Activated naive CD8-positive, alpha-beta T cell (primary cell): ENCODE data around the gene ADGRG2.
"Not testable (repeated sequence)": the region's sequence is repeated elsewhere in the genome, so short reads cannot be mapped to it uniquely, and the experiment has no call there.

Experiments used
- H3K27ac Mint-ChIP-seq: one replicate; pipeline ENCODE4 v1.8.0; 2021; ENCODE audit warnings: mixed read lengths
- H3K27me3 Mint-ChIP-seq: one replicate; pipeline ENCODE4 v1.8.0; 2021; ENCODE audit warnings: mixed read lengths
- H3K36me3 Mint-ChIP-seq: one replicate; pipeline ENCODE4 v1.8.0; 2021; ENCODE audit warnings: mixed read lengths
- H3K4me1 Mint-ChIP-seq: one replicate; pipeline ENCODE4 v1.8.0; 2021; ENCODE audit warnings: low read depth, mixed read lengths
- H3K4me3 Mint-ChIP-seq: one replicate; pipeline ENCODE4 v1.8.0; 2021; ENCODE audit warnings: mild to moderate bottlenecking, mixed read lengths
- H3K9me3 Mint-ChIP-seq: one replicate; pipeline ENCODE4 v1.8.0; 2021; ENCODE audit warnings: low read depth, mixed read lengths

ADGRG2 gene

GRCh38 chrX:19057856-19058255 is 64.4 kb downstream of the ADGRG2 start:
- H3K4me3 Mint-ChIP-seq = no peak overlapping the region
- no peak overlapping the region for H3K27ac Mint-ChIP-seq
- H3K27me3 Mint-ChIP-seq = no peaks in the 10 kb centered on the region
- no peaks in the 10 kb centered on the region for H3K36me3 Mint-ChIP-seq
- H3K4me1 Mint-ChIP-seq = no peaks in the 10 kb centered on the region
- no peaks in the 10 kb centered on the region for H3K9me3 Mint-ChIP-seq

GRCh38 chrX:19049110-19049509 is 73.2 kb downstream of the ADGRG2 start:
- Mint-ChIP-seq H3K27ac (no peak overlapping the region), H3K9me3 (no peaks in the 10 kb centered on the region), H3K4me3 (no peak overlapping the region), H3K4me1 (no peaks in the 10 kb centered on the region), H3K27me3 (no peaks in the 10 kb centered on the region), H3K36me3 (no peaks in the 10 kb centered on the region)

DNA sequence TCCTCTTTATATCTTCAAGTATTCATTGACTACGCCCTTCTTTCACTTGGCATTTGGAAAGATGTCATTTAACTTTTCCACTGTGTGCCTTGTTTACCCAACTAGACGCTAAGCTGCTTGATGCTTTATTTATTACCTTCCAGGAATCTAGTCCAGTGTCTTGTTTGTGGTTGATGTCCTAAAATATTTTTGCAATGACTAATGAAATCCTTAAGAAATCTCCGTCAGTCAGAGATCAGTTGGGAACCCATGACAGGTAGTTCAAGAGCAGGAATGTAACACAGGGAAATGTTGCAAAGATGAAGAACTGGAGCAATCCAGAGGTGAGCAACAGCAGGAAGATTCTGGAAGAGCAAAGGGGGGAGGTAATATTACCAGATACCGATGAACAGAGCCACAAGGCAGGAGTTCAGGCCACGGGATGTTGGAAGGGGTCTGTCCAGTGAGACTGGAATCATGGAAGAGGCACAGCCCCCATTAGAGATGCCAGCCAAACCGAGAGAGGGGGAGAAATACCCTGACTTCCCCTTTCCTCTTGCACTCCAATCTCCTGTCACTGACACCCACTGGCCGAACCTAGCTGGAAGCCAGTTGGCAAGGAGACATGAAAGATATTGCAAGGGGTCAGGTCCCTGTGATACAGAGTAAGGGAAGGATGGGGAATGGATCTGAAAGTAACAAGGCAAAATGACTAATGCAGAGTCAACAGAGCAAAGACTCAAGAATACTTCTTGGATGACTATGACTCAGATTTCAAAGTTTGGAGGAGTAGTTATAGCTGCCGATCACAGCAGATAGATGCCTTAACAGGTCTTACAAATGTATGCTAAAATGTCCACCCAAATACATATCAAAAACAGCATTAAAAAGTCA is 75.7 kb downstream of the ADGRG2 start:
- no peaks in the 10 kb centered on the region for H3K27me3 Mint-ChIP-seq
- no peaks in the 10 kb centered on the region for H3K36me3 Mint-ChIP-seq
- no peaks in the 10 kb centered on the region for H3K9me3 Mint-ChIP-seq
- H3K4me3 Mint-ChIP-seq = no peak overlapping the region
- no peaks in the 10 kb centered on the region for H3K4me1 Mint-ChIP-seq
- no peak overlapping the region for H3K27ac Mint-ChIP-seq

DNA sequence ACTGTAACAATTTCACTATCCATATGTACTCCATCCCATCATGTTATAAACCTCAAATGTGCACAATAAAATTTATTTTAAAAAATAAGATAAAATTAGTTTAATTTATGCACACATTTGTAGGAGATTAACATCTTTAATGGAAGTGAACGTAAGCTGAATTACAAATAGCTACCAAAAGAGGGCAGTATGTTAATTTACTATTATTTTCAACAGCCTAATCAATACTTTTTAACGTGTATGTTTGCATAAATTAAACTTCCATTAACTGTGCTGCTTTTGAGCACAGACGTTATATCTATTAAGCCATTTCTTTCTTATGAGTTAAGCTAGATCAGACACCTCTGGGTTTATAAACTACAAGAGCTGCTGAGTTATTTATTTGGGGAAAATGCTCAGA is 81.9 kb downstream of the ADGRG2 start:
- Mint-ChIP-seq H3K4me1 (no peaks in the 10 kb centered on the region), H3K4me3 (no peak overlapping the region), H3K27ac (no peak overlapping the region), H3K27me3 (no peaks in the 10 kb centered on the region), H3K36me3 (no peaks in the 10 kb centered on the region), H3K9me3 (no peaks in the 10 kb centered on the region)

DNA sequence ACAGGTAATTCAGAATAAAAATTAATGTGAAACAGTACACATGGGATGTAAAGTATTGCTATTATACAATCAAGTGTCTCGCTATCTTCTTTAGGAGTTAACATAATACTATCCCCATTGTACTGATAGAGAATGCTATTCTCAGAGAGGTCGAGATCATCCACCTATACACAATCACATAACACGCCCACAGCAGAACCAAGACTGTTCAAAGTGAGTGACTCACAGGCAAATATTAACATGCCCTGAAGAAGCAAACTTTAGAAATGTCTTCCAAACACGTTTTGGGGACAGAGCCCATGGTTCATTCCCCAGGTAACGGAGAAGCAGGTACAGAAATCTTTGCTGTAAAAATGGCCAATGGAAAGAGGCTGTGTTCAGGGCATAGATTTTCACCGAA is 88.2 kb downstream of the ADGRG2 start:
- Mint-ChIP-seq H3K4me3 (no peak overlapping the region), H3K9me3 (no peaks in the 10 kb centered on the region), H3K36me3 (no peaks in the 10 kb centered on the region), H3K27me3 (no peaks in the 10 kb centered on the region), H3K27ac (no peak overlapping the region), H3K4me1 (no peaks in the 10 kb centered on the region)

- no peak overlapping the region for H3K4me3 Mint-ChIP-seq
- H3K27ac Mint-ChIP-seq = no peak overlapping the region
- no peaks in the 10 kb centered on the region for H3K36me3 Mint-ChIP-seq
- H3K4me1 Mint-ChIP-seq = no peaks in the 10 kb centered on the region
- H3K9me3 Mint-ChIP-seq = no peaks in the 10 kb centered on the region
- no peaks in the 10 kb centered on the region for H3K27me3 Mint-ChIP-seq
These were observed 91.5 kb downstream of the ADGRG2 start for GRCh38 chrX:19030805-19031204.

DNA sequence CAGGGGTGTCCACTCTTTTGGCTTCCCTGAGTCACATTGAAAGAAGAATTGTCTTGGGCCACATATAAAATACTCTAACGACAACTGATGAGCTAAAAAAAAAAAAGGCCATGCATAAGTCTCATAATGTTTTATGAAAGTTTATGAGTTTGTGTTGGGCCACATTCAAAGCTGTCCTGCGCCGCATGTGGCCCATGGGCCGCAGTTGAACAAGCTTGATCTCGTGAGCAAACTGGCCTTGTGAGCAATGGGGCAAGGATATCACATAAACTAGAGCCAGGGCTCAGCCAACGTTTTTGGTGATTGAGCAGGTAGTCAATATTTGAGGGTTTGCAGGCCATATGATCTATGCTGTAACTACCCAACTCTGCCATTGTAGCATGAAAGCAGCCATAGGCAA is 93.7 kb downstream of the ADGRG2 start:
- Mint-ChIP-seq H3K4me1 (no peaks in the 10 kb centered on the region), H3K36me3 (no peaks in the 10 kb centered on the region), H3K27ac (no peak overlapping the region), H3K4me3 (no peak overlapping the region), H3K27me3 (no peaks in the 10 kb centered on the region), H3K9me3 (no peaks in the 10 kb centered on the region)

DNA sequence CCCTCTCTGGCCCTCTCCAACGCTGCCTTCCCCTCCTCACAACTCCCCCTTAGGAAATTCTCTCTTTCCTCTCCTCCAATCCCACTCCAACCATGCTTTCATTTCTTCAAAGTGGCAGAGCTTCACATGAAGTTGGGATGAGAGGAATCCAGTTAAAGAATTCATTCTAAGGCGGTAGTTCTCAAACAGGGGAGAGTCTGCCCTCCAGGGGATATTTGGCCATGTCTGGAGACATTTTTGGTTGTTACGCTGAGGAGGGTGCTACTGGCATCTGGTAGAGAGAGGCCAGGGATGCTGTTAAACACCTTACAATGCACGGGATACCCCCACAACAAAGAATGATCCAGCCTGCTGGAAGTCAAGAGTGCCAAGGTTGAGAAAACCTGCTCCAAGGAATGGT is 97.9 kb downstream of the ADGRG2 start:
- H3K4me1 Mint-ChIP-seq = no peaks in the 10 kb centered on the region
- H3K36me3 Mint-ChIP-seq = no peaks in the 10 kb centered on the region
- no peak overlapping the region for H3K4me3 Mint-ChIP-seq
- no peaks in the 10 kb centered on the region for H3K9me3 Mint-ChIP-seq
- no peaks in the 10 kb centered on the region for H3K27me3 Mint-ChIP-seq
- H3K27ac Mint-ChIP-seq = no peak overlapping the region

- H3K4me3 Mint-ChIP-seq = no peak overlapping the region
- no peak overlapping the region for H3K27ac Mint-ChIP-seq
- H3K9me3 Mint-ChIP-seq = no peaks in the 10 kb centered on the region
These were observed 102.3 kb downstream of the ADGRG2 start for GRCh38 chrX:19019996-19020395.

DNA sequence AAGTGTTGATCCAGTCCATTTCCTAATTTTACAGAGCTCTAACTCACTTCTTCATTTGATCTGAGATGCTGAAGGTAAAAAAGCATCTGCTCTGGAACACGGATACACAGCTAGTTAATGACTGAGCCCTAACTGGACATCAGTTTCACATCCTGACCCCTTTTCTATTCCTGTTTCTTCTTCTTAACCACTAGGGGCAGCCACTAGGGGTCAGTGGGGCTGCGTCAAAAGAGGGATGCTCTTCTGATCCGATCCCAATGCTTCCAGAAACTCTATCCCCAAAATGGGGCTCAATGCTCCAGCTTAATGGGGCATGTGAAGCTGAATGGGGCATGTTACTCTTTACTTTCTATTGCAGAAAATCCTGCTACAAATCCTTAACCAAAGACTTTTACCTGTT is 105.0 kb downstream of the ADGRG2 start:
- Mint-ChIP-seq H3K27me3 (no peaks in the 10 kb centered on the region), H3K4me1 (no peaks in the 10 kb centered on the region), H3K27ac (no peak overlapping the region), H3K9me3 (no peaks in the 10 kb centered on the region), H3K36me3 (no peaks in the 10 kb centered on the region), H3K4me3 (no peak overlapping the region)

More at GRCh38 chrX:19019996-19020395, 102.3 kb downstream of the ADGRG2 start:
- Mint-ChIP-seq H3K27me3 (no peaks in the 10 kb centered on the region), H3K36me3 (no peaks in the 10 kb centered on the region), H3K4me1 (no peaks in the 10 kb centered on the region)

- H3K4me3 Mint-ChIP-seq, H3K27ac Mint-ChIP-seq, H3K27me3 Mint-ChIP-seq, H3K4me1 Mint-ChIP-seq, H3K36me3 Mint-ChIP-seq, H3K9me3 Mint-ChIP-seq: not testable (repeated sequence)
These were observed 105.7 kb downstream of the ADGRG2 start for GRCh38 chrX:19016614-19017013.

DNA sequence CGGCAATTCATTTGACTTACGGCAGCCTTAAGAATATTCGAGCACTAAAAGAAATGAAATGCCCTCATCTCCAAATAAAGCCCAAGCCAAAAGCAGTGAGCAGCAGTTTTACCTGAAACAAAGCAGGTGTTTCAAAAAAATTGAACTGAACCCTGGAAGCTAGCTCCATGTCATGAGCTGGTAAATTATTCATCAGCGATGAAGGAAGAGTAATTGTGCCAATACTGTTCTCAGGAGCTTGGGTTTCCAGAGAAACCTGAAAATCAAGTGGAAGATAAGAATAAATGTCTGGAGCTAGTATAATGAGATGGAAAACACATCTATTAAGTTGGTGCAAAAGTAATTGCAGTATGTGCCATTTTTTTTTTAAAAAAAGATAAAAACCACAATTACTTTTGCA is 114.4 kb downstream of the ADGRG2 start:
- H3K4me1 Mint-ChIP-seq = no peaks in the 10 kb centered on the region
- H3K27ac Mint-ChIP-seq = no peak overlapping the region
- H3K36me3 Mint-ChIP-seq = no peaks in the 10 kb centered on the region
- H3K4me3 Mint-ChIP-seq = no peak overlapping the region
- H3K9me3 Mint-ChIP-seq = no peaks in the 10 kb centered on the region
- no peaks in the 10 kb centered on the region for H3K27me3 Mint-ChIP-seq

- no peaks in the 10 kb centered on the region for H3K4me1 Mint-ChIP-seq
- no peaks in the 10 kb centered on the region for H3K9me3 Mint-ChIP-seq
- no peak overlapping the region for H3K4me3 Mint-ChIP-seq
- no peaks in the 10 kb centered on the region for H3K27me3 Mint-ChIP-seq
- no peaks in the 10 kb centered on the region for H3K36me3 Mint-ChIP-seq
- no peak overlapping the region for H3K27ac Mint-ChIP-seq
These were observed 115.3 kb downstream of the ADGRG2 start for GRCh38 chrX:19007011-19007410.

GRCh38 chrX:19005909-19006308 is 116.4 kb downstream of the ADGRG2 start:
- Mint-ChIP-seq H3K36me3 (no peaks in the 10 kb centered on the region), H3K4me1 (no peaks in the 10 kb centered on the region), H3K27me3 (no peaks in the 10 kb centered on the region), H3K27ac (no peak overlapping the region), H3K9me3 (no peaks in the 10 kb centered on the region), H3K4me3 (no peak overlapping the region)

DNA sequence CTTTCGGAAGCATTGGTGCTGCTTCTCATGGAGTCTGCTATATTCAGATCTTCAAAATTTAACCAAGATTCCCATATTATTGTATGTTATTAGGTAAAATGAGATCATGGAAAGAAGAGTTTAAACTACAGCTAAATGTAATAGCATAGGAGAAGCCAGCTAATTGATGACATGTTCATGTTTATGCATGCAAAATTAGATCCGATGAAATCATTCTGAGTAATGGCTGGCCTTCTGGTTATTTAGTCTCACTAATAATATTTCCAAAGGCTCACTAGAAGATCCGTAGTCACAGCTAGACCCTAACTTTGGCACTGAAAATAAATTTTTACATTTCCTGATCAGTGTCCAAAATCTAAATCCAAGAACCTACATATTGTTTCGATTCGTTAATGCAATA is 118.5 kb downstream of the ADGRG2 start:
- Mint-ChIP-seq H3K4me3 (no peak overlapping the region), H3K4me1 (no peaks in the 10 kb centered on the region), H3K36me3 (no peaks in the 10 kb centered on the region), H3K9me3 (no peaks in the 10 kb centered on the region), H3K27me3 (no peaks in the 10 kb centered on the region), H3K27ac (no peak overlapping the region)

DNA sequence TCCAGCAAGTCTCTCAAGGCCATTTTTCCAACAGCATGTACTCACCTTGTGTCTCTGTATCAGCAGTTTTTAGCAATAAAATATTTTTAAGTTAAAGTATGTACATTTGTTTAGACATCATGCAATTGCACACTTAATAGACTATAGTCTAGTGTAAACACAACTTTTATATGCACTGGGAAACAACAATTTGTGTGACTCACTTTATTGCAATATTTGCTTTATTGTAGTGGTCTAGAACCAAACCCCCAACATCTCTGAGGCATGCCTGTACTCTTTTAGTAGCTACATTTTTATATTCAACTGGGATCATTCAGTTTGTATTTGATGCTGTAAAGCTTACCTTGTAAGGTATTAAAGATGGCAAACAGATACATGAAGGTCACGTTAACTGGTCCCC is 123.6 kb downstream of the ADGRG2 start:
- Mint-ChIP-seq H3K4me1 (no peaks in the 10 kb centered on the region), H3K36me3 (no peaks in the 10 kb centered on the region), H3K27ac (no peak overlapping the region), H3K4me3 (no peak overlapping the region), H3K27me3 (no peaks in the 10 kb centered on the region), H3K9me3 (no peaks in the 10 kb centered on the region)
